Peyer's patch (tissue), 4 donors: ENCODE data around the gene GTF3A. TPM values are rescaled to one million over a fixed set of nuclear protein-coding genes. Genes with fewer than 3 reads are reported as not detected.
A peak's percentile ranks its signal among the peaks of the same experiment; 100 is the strongest.
"Not testable (repeated sequence)": the region's sequence is repeated elsewhere in the genome, so short reads cannot be mapped to it uniquely, and the experiment has no call there.

Source experiments
- DNase-seq, 3 donors: peaks; one replicate each; pipeline ENCODE4 v3.0.0-alpha.2; 2017 to 2019
- H3K27ac ChIP-seq, 4 donors: fragments of 200-600 bp; sonication (generic); one replicate each; pipeline ENCODE4 v1.5.1; 2016 to 2019
- H3K27me3 ChIP-seq, 2 donors: fragments of 200-600 bp; sonication (generic); one replicate each; pipeline ENCODE4 v1.5.1; 2019
- H3K36me3 ChIP-seq, 3 donors: fragments of 200-600 bp; sonication (generic); one replicate each; pipeline ENCODE4 v1.5.1; 2016 to 2019
- H3K4me1 ChIP-seq, 4 donors: fragments of 200-600 bp; sonication (generic); one replicate each; pipeline ENCODE4 v1.5.1; 2016 to 2019
- H3K4me3 ChIP-seq, 4 donors: fragments of 200-600 bp; sonication (generic); 1 replicate in 3 of 4; 2 replicates in 1 of 4; pipeline ENCODE4 v1.5.1; 2016 to 2019; ENCODE audit warnings: mild to moderate bottlenecking in 1 of 4
- H3K9me3 ChIP-seq, 4 donors: fragments of 200-600 bp; sonication (generic); one replicate each; pipeline ENCODE4 v1.5.1; 2016 to 2019; ENCODE audit warnings: mild to moderate bottlenecking in 1 of 4
- POLR2A ChIP-seq, 2 donors: fragments of 450-650 bp; IDR thresholded peaks; one replicate each; pipeline ENCODE4 v1.5.1; 2017; ENCODE audit warnings: antibody characterized with exemption in 2 of 2, mild to moderate bottlenecking in 2 of 2, moderate library complexity in 2 of 2
- total RNA-seq, 4 donors: library from RNA; depleted of rRNA; stranded (reverse); fragments of >200 nt; gene quantifications; one replicate each; pipeline ENCODE4 v1.1.0, GENCODE V29; 2016
- TF ChIP-seq, protein P1 (sequence below), 6 experiments: fragments of 450-650 bp in 4 of 6; fragments of 200-600 bp in 2 of 6; sonication (generic) in 1 of 6; IDR thresholded peaks; one replicate each; pipeline ENCODE4 v1.5.1; 2017 to 2019; ENCODE audit warnings: antibody characterized with exemption in 6 of 6, mild to moderate bottlenecking in 3 of 6, moderate library complexity in 1 of 6

GTF3A gene
- total RNA-seq, 4 donors from 2014 or later, result 29.2 to 179 (median 49.3) TPM

GRCh38 chr13:27391471-27391870 is 32.9 kb upstream of the GTF3A start:
- no peak for DNase-seq
- no peak overlapping the region for H3K27ac ChIP-seq
- no peaks in the 10 kb centered on the region for H3K9me3 ChIP-seq
- H3K36me3 ChIP-seq, result no peaks in the 10 kb centered on the region
- H3K4me1 ChIP-seq, result no peaks in the 10 kb centered on the region
- no peaks in the 10 kb centered on the region for H3K27me3 ChIP-seq
- H3K4me3 ChIP-seq, result no peak overlapping the region
- no peak for TF ChIP-seq POLR2A (IDR thresholded peaks at IDR 0.05)

- no peaks in the 10 kb centered on the region for H3K27me3 ChIP-seq
- H3K4me3 ChIP-seq, result no peak overlapping the region
- no peaks in the 10 kb centered on the region for H3K9me3 ChIP-seq
- H3K27ac ChIP-seq, result no peak overlapping the region
- DNase-seq, result no peak
- no peak for TF ChIP-seq POLR2A (IDR thresholded peaks at IDR 0.05)
- TF ChIP-seq, protein P1, sequence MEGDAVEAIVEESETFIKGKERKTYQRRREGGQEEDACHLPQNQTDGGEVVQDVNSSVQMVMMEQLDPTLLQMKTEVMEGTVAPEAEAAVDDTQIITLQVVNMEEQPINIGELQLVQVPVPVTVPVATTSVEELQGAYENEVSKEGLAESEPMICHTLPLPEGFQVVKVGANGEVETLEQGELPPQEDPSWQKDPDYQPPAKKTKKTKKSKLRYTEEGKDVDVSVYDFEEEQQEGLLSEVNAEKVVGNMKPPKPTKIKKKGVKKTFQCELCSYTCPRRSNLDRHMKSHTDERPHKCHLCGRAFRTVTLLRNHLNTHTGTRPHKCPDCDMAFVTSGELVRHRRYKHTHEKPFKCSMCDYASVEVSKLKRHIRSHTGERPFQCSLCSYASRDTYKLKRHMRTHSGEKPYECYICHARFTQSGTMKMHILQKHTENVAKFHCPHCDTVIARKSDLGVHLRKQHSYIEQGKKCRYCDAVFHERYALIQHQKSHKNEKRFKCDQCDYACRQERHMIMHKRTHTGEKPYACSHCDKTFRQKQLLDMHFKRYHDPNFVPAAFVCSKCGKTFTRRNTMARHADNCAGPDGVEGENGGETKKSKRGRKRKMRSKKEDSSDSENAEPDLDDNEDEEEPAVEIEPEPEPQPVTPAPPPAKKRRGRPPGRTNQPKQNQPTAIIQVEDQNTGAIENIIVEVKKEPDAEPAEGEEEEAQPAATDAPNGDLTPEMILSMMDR (IDR thresholded peaks at IDR 0.05), result no peak
- H3K4me1 ChIP-seq, result no peaks in the 10 kb centered on the region
- H3K36me3 ChIP-seq, result no peaks in the 10 kb centered on the region
Measured at GRCh38 chr13:27393101-27393500, 31.3 kb upstream of the GTF3A start.

GRCh38 chr13:27395007-27395510 is 29.4 kb upstream of the GTF3A start:
- Histone ChIP-seq H3K4me1 (no peaks in the 10 kb centered on the region), H3K9me3 (no peaks in the 10 kb centered on the region), H3K27ac (no peak overlapping the region), H3K36me3 (no peaks in the 10 kb centered on the region), H3K4me3 (no peak overlapping the region), H3K27me3 (no peaks in the 10 kb centered on the region)
- TF ChIP-seq, protein P1 (IDR thresholded peaks at IDR 0.05), result no peak
- no peak for TF ChIP-seq POLR2A (IDR thresholded peaks at IDR 0.05)
- no peak for DNase-seq

DNA sequence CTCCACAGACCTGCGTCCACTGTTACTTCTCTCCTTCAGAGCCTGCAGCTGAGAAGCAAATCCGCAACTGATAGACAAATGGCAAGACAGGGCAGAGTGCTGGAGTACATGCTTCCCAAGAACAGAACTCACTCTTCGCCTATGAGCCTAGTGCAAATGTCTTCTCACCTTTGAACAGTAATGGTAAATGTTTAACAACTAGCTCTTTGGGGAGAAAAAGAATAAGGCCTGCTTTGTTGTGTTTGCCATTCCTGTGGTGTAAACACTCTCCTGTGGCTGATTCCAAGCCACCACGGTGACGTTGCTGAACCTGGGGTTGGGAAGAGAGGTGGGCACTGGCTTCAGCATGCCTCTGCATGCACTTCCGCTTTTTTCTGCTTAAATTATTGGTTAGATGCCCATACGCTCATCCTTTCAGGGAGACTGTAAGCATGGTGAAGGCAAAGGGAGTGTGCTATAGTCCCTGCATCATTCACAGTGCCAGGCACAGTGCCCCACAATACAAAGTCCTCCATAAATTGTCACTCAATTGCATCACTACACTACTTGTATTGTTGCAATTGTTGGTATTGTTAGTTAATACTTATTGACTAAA is 28.1 kb upstream of the GTF3A start:
- no peak for DNase-seq
- Histone ChIP-seq H3K27me3 (no peaks in the 10 kb centered on the region), H3K27ac (no peak overlapping the region), H3K4me3 (no peak overlapping the region), H3K4me1 (no peaks in the 10 kb centered on the region), H3K9me3 (no peaks in the 10 kb centered on the region), H3K36me3 (no peaks in the 10 kb centered on the region)
- TF ChIP-seq POLR2A (IDR thresholded peaks at IDR 0.05), result no peak
- TF ChIP-seq, protein P1 (IDR thresholded peaks at IDR 0.05), result no peak

DNA sequence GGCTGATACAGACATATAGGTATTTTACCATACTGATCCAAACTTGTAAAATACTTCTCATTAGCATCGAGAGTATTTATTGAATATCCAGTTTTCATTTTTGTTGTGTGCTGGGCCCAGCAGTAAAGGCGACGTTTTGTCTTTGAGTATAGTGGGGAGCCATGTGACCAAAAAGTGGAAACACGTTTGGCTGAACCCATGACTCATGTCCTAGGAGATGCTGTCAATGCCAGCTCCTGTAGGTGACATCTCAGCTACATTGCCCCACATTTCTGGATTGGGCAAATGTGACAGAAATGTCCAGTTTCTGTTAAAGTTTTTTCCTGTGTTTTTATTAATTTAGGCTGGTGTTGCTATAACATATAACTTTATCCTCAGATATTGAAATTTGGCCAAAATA is 26.1 kb upstream of the GTF3A start:
- H3K4me3 ChIP-seq, result no peak overlapping the region
- H3K4me1 ChIP-seq, result peaks cover 0 to 8% (median 0%) of the 10 kb centered on the region in 4 donors
- H3K27ac ChIP-seq, result no peak overlapping the region
- TF ChIP-seq, protein P1 (IDR thresholded peaks at IDR 0.05), result no peak
- no peak for TF ChIP-seq POLR2A (IDR thresholded peaks at IDR 0.05)
- no peak for DNase-seq
- H3K27me3 ChIP-seq, result no peaks in the 10 kb centered on the region
- no peaks in the 10 kb centered on the region for H3K36me3 ChIP-seq
- H3K9me3 ChIP-seq, result no peaks in the 10 kb centered on the region

- not testable (repeated sequence) for DNase-seq, H3K27ac ChIP-seq, H3K36me3 ChIP-seq, H3K4me3 ChIP-seq, H3K27me3 ChIP-seq, H3K9me3 ChIP-seq
- H3K4me1 ChIP-seq, result peaks cover 0 to 26% (median 2%) of the 10 kb centered on the region in 4 donors
Measured at GRCh38 chr13:27400405-27400804, 24.0 kb upstream of the GTF3A start.

DNA sequence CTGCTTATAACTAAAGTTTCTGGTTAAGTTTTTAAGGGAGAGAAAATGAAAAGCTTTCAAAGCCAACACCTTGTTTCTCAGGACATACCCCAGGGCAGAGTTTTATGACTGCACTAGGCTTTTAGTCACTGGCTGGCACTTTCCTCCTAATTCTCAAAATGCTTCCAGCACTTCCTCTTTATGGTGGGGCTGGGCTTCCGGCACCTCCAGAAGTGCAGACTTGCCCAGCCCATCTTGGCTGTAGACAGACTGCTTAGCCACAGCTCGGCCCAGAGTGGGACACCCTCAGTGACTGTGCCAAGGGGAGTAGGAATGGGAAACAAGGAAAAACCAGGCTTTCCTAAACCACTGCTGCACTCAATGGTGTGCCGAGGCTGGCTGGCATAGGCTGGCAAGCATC is 23.2 kb upstream of the GTF3A start:
- peaks cover 0 to 31% (median 2%) of the 10 kb centered on the region in 4 donors for H3K4me1 ChIP-seq
- H3K4me3 ChIP-seq, result no peak overlapping the region
- H3K36me3 ChIP-seq, result no peaks in the 10 kb centered on the region
- H3K27me3 ChIP-seq, result no peaks in the 10 kb centered on the region
- H3K9me3 ChIP-seq, result no peaks in the 10 kb centered on the region
- TF ChIP-seq, protein P1 (IDR thresholded peaks at IDR 0.05), result no peak
- no peak for TF ChIP-seq POLR2A (IDR thresholded peaks at IDR 0.05)
- no peak overlapping the region for H3K27ac ChIP-seq
- DNase-seq, result peak in 2 of 3 donors; percentile 34 to 54
